Activated T-helper 1 cell treated with anti-CD3 and anti-CD28 coated beads, Interleukin-12 subunit alpha, Interleukin-12 subunit beta, Interleukin-2, Interleukin-4 antibody, amounts not matched to agents 30 ng/mL and 10 ng/mL and 1 ng/mL, durations not matched to agents 14 hours and 24 hours and 36 hours (primary cell): Measurements from ENCODE around the gene CKB. TPM values are rescaled to one million over a fixed set of nuclear protein-coding genes. Genes with fewer than 3 reads are reported as not detected.

Experiments used
- DNase-seq: peaks from one replicate; pipeline ENCODE4 v3.0.0; 2021; ENCODE audit warnings: low spot score
- H3K27ac Mint-ChIP-seq: one replicate; pipeline ENCODE4 v1.8.0; 2021; ENCODE audit warnings: mild to moderate bottlenecking, mixed read lengths
- H3K27me3 Mint-ChIP-seq: one replicate; pipeline ENCODE4 v1.8.0; 2022; ENCODE audit warnings: mild to moderate bottlenecking, moderate library complexity, mixed read lengths; ENCODE audit not compliant: insufficient read depth
- H3K36me3 Mint-ChIP-seq: one replicate; pipeline ENCODE4 v1.8.0; 2021; ENCODE audit warnings: low read depth, mixed read lengths
- H3K4me1 Mint-ChIP-seq: one replicate; pipeline ENCODE4 v1.8.0; 2021; ENCODE audit warnings: low read depth, mixed read lengths
- H3K4me3 Mint-ChIP-seq: one replicate; pipeline ENCODE4 v1.8.0; 2021; ENCODE audit warnings: mild to moderate bottlenecking, moderate library complexity, mixed read lengths
- H3K9me3 Mint-ChIP-seq: one replicate; pipeline ENCODE4 v1.8.0; 2021; ENCODE audit warnings: mixed read lengths
- intact Hi-C: fragments of 100-400 bp; cut with micrococcal nuclease; formaldehyde crosslinking; loops from one replicate; pipeline ENCODE4 v1.15.1; 2024
- total RNA-seq: library from RNA; stranded (reverse); gene quantifications from 2 replicates; pipeline ENCODE4 v1.2.3, GENCODE V29; 2022

Gene CKB
- total RNA-seq, 1 donor from 2014 or later: 16.0 TPM

- Mint-ChIP-seq H3K36me3 (peaks cover 28% of the 10 kb centered on the region), H3K4me1 (peaks cover 29% of the 10 kb centered on the region), H3K27me3 (no peaks in the 10 kb centered on the region), H3K9me3 (no peaks in the 10 kb centered on the region), H3K4me3 (no peak overlapping the region), H3K27ac (no peak overlapping the region)
- intact Hi-C loops: no loop called here
- no peak for DNase-seq
Measured at GRCh38 chr14:103556946-103557758, 34.5 kb upstream of the CKB start.

GRCh38 chr14:103555559-103556337, 33.1 kb upstream of the CKB start:
- Mint-ChIP-seq H3K27ac (no peak overlapping the region), H3K4me1 (peaks cover 17% of the 10 kb centered on the region), H3K27me3 (no peaks in the 10 kb centered on the region), H3K4me3 (no peak overlapping the region), H3K9me3 (no peaks in the 10 kb centered on the region), H3K36me3 (peaks cover 21% of the 10 kb centered on the region)
- intact Hi-C loops: no loop called here
- DNase-seq: no peak

GRCh38 chr14:103552846-103553210, 30.2 kb upstream of the CKB start:
- Mint-ChIP-seq H3K4me3 (no peak overlapping the region), H3K36me3 (peaks cover 4% of the 10 kb centered on the region), H3K27me3 (no peaks in the 10 kb centered on the region), H3K9me3 (no peaks in the 10 kb centered on the region), H3K4me1 (no peaks in the 10 kb centered on the region), H3K27ac (no peak overlapping the region)
- DNase-seq: no peak
- intact Hi-C loops: no loop called here

GRCh38 chr14:103552011-103552845, 29.6 kb upstream of the CKB start:
- H3K27ac Mint-ChIP-seq: no peak overlapping the region
- H3K4me3 Mint-ChIP-seq: no peak overlapping the region
- H3K36me3 Mint-ChIP-seq: peaks cover 4% of the 10 kb centered on the region
- H3K4me1 Mint-ChIP-seq: no peaks in the 10 kb centered on the region
- intact Hi-C loops: no loop called here
- H3K27me3 Mint-ChIP-seq: no peaks in the 10 kb centered on the region
- H3K9me3 Mint-ChIP-seq: no peaks in the 10 kb centered on the region
- DNase-seq: no peak

- H3K36me3 Mint-ChIP-seq: peaks cover 4% of the 10 kb centered on the region
- H3K27ac Mint-ChIP-seq: no peak overlapping the region
- H3K9me3 Mint-ChIP-seq: no peaks in the 10 kb centered on the region
Measured at GRCh38 chr14:103551338-103551762, 28.7 kb upstream of the CKB start.

GRCh38 chr14:103550451-103551337, 28.1 kb upstream of the CKB start:
- intact Hi-C loops: no loop called here
- Mint-ChIP-seq H3K36me3 (peaks cover 4% of the 10 kb centered on the region), H3K4me3 (no peak overlapping the region), H3K27me3 (no peaks in the 10 kb centered on the region), H3K4me1 (no peaks in the 10 kb centered on the region), H3K9me3 (no peaks in the 10 kb centered on the region), H3K27ac (no peak overlapping the region)
- no peak for DNase-seq

More at GRCh38 chr14:103551338-103551762, 28.7 kb upstream of the CKB start:
- DNase-seq: no peak
- intact Hi-C loops: no loop called here
- Mint-ChIP-seq H3K4me1 (no peaks in the 10 kb centered on the region), H3K27me3 (no peaks in the 10 kb centered on the region), H3K4me3 (no peak overlapping the region)

- H3K27ac Mint-ChIP-seq: no peak overlapping the region
- intact Hi-C loops: no loop called here
- no peaks in the 10 kb centered on the region for H3K27me3 Mint-ChIP-seq
- H3K36me3 Mint-ChIP-seq: peaks cover under 1% of the 10 kb centered on the region
- H3K4me1 Mint-ChIP-seq: no peaks in the 10 kb centered on the region
- H3K9me3 Mint-ChIP-seq: no peaks in the 10 kb centered on the region
- DNase-seq: no peak
- H3K4me3 Mint-ChIP-seq: no peak overlapping the region
Measured at GRCh38 chr14:103549361-103550311, 27.0 kb upstream of the CKB start.

- intact Hi-C loops: no loop called here
- H3K27ac Mint-ChIP-seq: no peak overlapping the region
- no peak overlapping the region for H3K4me3 Mint-ChIP-seq
- H3K9me3 Mint-ChIP-seq: no peaks in the 10 kb centered on the region
- no peaks in the 10 kb centered on the region for H3K27me3 Mint-ChIP-seq
- H3K36me3 Mint-ChIP-seq: no peaks in the 10 kb centered on the region
- H3K4me1 Mint-ChIP-seq: no peaks in the 10 kb centered on the region
- no peak for DNase-seq
Measured at GRCh38 chr14:103548463-103549351, 26.1 kb upstream of the CKB start.

- no peak overlapping the region for H3K27ac Mint-ChIP-seq
- intact Hi-C loops: no loop called here
- H3K4me3 Mint-ChIP-seq: no peak overlapping the region
- H3K36me3 Mint-ChIP-seq: no peaks in the 10 kb centered on the region
- no peaks in the 10 kb centered on the region for H3K9me3 Mint-ChIP-seq
- no peaks in the 10 kb centered on the region for H3K27me3 Mint-ChIP-seq
- H3K4me1 Mint-ChIP-seq: no peaks in the 10 kb centered on the region
- no peak for DNase-seq
Measured at GRCh38 chr14:103547941-103548462, 25.4 kb upstream of the CKB start.

- Mint-ChIP-seq H3K27ac (no peak overlapping the region), H3K4me1 (no peaks in the 10 kb centered on the region), H3K4me3 (no peak overlapping the region), H3K9me3 (no peaks in the 10 kb centered on the region), H3K36me3 (no peaks in the 10 kb centered on the region), H3K27me3 (no peaks in the 10 kb centered on the region)
- intact Hi-C loops: no loop called here
- no peak for DNase-seq
Measured at GRCh38 chr14:103547455-103547940, 24.9 kb upstream of the CKB start.
